NCI-H345 (cell line): Measurements from ENCODE around the gene PRM2.

ENCODE experiments used
- DNase-seq: peaks from one replicate; lab custom pipeline; 2025; lab: John Stamatoyannopoulos, UW

The PRM2 gene

GRCh38 chr16:11225677-11226549, 50.4 kb downstream of the PRM2 start:
- no peak for DNase-seq
